UCSD-AML1 (cell line): ENCODE data around the gene DENND1C.
A peak's percentile ranks its signal among the peaks of the same experiment; 100 is the strongest.

Source experiments
- DNase-seq: peaks from one replicate; lab custom pipeline; 2025; ENCODE audit not compliant: unreplicated experiment; lab: John Stamatoyannopoulos, UW

DENND1C gene

DNA sequence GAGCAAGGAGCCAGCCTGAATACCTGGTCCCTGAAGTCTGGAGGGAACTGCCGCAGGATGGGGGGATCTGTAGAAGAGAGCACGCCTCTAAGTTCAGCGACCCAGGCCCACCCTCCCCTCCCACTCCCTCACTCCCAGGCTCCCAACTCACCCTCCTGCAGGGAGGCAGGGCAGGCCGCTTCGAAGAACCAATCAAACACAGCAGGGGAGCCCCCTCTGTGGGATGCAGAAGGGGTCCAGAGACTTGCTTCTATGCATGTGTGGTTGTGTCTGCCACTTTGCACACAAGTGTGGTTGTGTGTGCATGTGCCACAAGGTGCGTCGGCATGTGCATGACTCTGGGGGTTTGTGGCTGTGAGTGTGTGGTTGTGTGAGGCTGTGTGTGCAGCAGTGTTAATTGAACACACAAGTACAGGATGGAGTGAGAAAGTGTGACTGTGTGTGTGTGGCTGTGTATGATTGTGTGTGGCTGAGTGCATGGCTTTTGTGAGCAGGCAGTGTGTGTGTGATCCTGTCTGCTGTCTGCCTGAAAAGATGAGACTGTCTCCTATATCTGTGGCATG is 1.7 kb downstream of the DENND1C start:
- DNase-seq = no peak

DNA sequence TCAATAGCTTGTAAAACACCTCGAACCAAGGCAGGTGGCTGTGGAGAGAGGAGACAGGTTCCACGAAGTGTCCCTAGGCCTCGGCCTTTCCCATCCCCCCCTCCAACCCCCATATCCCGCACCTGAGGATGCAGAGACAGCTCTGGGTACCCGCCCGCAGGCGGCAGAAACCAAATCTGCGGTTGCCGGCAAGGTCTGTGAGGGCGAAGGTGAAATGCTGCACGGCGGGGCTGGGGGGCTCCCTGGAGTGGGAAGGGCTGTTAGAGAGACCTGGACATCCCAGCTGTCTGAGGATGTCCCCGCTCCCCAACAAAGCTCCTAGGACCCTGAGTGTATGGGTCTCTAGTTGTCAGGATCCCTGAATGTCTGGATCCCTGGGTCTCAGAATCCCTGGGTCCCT is 2.8 kb downstream of the DENND1C start:
- DNase-seq = no peak

DNA sequence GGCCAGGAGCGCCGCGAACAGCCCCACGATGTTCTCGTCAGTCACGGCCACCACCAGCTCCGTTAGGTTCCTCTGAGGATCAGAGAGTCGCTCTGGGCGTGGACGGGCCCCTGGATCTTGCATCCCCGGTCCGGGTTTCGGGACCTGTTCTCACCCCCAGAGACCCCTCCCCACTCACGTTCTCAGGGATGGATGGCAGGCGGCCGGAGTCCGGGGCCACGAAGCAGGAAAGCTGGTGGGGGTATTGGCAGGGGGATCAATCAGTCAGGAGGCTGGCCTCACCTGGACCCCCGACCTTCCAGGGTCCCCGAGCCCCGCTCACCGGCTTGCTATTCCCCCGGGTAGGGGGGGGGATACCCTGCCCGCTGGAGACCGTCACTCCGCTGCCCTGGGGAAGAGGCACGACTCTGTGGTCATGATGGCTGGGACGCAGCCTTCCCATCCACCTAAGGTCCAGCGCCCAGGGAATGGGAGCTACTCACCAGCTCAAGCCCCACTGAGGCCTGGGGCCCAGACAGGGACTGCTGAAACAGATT is 4.6 kb downstream of the DENND1C start:
- no peak for DNase-seq

DNA sequence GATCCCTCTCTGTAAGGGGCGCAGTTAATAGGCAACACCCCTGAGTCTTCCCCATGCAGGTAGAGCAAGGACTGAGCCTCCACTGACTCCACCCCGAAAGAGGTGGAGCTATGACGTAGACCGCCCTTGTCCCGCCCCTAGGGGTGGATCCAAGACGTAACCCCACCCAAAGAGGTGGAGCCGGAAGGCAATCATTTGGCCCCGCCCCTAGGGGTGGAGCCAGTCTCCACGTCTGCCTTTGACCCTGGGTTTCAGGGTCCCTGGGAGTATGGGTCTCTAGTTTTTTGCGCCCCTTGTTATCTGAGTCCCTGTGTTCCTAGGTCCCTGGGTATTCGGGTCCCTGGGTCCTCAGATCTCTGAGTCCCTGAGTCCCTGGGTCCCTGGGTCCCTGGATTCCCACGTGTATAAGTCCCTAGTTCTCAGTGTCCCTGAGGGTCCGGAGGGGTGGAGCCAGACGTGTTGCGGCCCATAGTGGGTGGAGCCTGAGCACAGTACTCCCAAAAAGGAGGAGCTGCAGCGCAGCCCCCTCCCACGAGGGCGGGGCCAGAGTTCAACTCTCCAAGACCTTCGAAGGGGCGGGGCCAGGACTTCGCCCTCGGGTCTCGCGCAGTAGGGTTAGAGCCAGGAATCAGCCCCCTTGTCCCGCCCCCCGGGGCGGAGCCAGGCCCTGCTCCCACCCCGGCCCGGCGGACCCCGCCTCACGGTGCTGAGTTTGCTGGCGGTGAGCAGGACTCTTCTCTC is 5.3 kb downstream of the DENND1C start:
- DNase-seq = no peak

DNA sequence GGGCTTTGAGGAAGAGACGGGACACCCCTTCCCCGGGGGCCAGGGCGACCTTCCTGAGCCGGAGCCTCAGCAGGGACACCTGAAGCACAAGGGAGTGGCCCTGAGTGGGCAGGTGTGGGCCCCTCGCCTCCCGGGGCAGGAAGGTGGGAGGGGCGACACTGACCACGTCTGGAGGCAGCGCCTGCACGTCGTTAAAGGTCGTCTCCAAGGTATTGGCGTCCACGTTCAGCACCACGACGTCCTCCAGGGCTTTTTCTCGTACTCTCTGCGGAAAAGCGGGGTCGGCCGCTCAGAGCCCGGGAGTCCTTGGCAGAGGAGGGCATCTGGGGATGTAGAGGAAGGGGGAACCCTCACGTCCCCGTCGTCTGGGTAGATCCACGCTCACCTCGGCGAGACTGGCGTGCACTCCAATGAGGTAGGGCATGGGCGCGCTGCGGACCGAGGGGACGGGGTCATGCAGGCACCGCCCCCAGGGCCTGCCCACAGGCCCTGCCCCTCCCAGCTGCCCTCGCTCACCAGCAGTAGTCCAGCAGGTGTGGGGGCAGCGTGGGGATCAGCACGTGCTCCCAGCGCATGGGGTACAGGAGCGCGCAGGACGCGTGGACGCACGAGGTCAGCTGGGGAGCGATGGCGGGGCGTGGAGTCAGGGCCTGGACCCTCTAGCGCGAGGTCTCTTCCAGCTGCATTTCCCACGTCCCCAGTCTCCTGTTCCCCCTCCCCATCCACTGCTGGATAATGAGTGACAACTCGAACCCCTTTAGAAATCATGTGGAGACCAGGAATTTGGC is 6.1 kb downstream of the DENND1C start:
- DNase-seq = no peak

DNA sequence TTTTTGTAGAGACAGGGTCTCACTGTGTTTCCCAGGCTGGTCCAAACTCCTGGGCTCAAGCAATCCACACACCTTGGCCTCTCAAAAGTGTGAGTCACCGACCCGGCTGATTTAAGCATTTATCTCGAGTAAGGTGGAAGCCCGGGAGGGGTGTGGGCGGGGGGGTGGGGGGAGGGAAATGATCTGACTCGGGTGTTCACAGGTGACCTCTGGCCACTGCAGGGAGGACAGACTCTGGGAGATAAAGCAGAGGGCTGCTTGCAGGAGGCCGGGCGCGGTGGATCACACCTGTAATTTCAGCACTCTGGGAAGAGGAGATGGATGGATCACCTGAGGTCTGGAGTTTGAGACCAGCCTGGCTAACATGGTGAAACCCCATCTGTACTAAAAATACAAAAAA is 7.9 kb downstream of the DENND1C start:
- DNase-seq = no peak

DNA sequence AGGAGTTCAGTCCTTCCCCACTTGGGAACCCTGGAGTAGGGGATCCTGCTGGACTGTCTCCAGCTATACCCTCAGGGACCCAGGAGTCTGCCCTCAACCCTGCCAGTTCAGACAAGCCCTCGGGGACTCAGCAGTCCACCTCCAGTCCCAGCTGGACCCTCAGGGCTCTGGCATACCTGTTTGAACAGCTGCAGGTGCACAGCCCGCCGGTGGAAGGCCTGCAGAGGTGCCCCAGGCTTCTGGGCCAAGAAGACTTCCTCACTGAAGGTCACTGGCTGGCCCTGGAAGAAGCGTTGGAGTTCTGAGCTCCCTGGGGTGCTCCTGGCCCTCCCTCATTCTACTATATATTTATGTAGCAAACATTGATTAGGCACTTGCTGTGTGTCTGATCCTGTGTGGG is 8.9 kb downstream of the DENND1C start:
- no peak for DNase-seq

DNA sequence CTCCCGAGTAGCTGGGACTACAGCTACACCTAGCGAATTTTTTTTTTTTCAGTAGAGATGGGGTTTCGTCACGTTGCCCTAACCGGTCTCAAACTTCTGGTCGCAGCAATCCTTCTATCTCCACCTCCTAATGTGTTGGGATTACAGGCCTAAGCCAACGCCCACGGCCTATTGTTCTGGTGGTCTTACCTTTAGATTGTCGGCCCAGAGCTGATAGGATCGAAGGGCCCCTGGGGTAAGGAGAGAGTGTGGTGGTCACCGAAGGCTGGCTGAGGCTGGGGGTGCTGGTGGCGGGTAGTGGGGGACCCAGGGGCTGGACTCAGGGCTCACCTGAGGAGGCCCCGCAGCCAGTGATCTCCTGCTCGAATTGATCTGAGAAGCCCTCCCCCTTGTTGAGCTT is 10.5 kb downstream of the DENND1C start:
- DNase-seq = no peak

DNA sequence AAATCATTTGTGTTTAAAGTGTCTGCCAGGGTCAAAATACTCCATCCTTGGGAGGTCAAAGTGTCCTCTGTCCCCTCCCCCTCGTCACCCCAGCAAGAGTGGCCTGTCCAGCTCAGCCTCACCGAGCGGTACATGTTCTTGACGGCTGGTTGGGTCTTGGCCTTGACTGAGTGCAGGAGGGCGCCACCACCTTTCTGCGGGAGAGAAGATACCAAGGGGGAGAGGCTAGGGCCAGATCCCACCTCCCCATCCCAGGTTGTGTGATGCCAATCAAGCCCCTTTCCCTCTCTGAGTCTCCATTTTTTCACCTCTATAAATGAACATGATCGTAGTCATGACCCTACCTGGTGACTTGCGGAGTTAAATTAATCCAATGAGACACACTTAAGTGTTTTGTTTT is 11.4 kb downstream of the DENND1C start:
- no peak for DNase-seq

DNA sequence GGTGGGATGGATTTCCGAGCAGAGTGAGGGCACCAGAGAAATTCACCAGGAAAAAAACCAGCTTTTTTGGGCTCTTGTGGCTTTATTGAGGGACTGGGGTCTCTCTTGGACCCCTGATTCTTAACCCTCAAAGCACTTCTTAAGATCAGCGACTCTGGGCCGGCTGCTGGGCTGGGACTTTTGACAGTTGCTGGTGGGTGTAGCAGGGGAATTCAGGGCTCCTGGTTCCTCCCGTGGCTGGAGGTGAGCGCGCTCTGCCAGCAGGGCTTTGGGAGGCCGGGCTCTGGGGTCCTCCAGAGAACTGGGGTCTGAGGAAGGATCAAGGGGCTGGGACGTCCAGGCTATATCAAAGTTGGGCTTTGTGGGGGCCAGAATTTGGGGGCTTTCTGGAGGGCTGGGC is 14.2 kb downstream of the DENND1C start:
- DNase-seq = no peak

DNA sequence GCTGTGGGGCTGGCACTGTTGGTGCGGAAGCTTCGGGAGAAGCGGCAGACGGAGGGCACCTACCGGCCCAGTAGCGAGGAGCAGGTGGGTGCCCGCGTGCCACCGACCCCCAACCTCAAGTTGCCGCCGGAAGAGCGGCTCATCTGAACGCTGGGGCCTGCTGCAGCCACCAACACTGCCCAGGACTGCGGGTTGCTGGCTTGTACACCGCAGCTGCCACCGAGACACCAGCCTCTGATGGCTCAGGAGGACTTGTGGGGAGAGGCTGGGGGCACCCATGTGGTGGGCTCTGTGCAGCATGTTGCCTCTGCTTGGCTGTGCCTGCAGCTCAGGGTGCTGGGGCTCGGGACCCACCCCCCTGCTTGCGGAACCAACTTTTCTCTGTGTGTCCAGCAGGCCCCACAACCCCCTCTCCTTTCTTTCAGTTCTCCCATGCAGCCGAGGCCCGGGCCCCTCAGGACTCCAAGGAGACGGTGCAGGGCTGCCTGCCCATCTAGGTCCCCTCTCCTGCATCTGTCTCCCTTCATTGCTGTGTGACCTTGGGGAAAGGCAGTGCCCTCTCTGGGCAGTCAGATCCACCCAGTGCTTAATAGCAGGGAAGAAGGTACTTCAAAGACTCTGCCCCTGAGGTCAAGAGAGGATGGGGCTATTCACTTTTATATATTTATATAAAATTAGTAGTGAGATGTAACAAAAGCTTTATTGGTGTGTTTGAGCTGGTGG is 14.9 kb downstream of the DENND1C start:
- DNase-seq = no peak

DNA sequence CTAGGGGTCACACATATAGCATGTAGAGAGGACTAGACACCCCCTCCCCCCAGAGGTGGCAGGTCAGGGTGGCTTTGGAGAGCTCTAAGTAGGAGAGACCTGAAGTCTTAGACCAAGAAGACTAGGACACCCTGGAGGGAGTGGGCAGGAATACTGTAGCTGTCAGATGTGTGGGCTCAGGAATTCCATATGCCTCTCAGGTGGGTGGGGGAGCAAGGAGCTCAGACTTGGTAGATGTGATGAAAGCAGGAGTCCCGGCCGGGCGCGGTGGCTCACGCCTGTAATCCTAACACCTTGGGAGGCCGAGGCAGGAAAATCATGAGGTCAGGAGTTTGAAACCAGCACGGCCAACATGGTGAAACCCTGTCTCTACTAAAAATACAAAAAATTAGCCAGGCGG is 15.9 kb downstream of the DENND1C start:
- DNase-seq = no peak

DNA sequence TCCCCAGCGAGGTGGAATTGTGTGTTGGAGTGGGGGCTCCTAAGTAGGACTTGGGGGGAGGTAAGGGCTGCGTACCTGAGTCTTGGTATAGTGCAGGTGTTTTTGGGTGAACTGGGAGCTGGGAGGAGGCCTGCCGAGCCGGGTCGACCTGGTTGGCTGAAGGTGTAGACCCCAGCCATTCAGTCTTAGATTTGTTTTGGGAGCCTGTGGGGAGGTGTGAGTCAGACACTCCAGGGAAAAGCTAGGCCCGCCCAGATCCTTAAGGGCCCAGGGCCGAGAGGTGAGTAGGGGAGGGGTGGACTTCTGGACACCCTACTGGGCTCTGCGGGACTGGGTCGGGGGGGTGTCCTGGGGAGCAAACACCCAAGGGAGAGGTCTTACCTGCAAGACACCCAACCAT is 16.6 kb downstream of the DENND1C start:
- no peak for DNase-seq

DNA sequence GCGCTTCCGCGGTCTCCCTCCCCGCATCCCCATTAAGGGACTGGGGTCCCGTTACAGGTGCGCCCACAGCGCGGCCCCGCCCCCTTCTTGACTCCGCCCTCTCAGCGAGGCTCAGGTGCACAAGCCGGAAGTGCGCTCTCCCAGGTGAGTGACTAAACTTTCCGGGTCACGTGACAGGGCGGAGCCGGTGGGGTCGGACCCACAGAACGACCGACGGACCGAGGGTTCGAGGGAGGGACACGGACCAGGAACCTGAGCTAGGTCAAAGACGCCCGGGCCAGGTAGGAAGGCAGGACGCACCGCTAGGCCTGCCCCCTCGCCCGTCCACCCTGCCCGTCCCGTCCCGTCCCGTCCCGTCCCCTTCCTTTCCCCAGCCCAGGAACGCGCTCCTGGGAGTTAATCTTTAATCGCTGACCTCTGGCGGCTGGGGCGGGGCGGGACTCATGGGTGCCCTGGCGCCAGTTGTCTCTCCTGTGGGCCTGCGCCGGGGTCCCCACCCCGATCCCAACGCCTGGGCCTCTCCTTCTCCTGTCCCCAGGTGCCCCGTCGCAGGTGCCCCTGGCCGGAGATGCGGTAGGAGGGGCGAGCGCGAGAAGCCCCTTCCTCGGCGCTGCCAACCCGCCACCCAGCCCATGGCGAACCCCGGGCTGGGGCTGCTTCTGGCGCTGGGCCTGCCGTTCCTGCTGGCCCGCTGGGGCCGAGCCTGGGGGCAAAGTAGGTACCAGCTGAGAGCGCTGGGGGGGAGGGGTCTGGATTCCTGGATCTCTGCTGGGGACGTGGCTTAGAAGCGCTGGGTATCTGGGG is 17.3 kb downstream of the DENND1C start, which contains the start of gene CRB3:
Gene CRB3, plus strand, starts transcription at position 202 of the 804 bp plus-strand sequence. Its CDS starts 431 bp downstream, at position 633.
- no peak for DNase-seq

DNA sequence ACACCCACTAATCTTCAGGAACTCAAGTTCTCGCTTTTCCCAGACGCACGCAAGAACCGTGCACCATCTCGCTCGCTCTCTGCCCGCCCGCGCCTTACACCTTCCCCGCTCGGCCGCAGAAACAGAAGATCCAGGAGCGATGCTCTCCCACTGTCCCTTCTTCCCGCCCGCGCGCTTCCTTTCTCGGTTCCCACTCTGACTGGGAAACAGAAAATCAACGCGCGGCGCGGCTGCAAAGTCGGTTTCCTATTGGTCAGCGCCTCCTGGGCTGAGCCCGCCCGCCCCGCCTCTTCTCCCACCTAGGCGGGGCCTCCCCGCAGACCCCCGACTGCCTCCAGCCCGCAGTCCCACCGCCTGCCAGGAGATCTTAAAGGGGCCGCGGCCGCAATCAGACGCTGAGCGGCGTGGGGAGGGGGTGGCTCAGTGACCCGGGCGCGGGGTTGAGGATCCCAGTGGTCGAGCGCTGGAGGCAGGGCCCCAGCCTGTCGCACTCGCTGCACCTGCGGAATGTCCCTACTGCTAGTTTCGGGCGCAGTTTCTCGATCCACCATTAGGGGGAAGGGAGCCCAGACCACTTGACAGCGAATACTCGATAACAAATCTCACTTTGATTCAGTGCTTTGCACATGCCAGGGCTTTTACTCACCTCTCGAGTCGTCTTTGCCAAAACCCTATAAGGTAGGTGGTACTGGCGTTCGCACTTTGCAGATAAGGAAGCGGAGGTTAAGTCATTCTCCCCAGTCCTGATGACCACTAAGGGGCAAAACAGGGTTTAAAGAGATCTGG is 21.3 kb downstream of the DENND1C start:
- peak; percentile 97 for DNase-seq

DNA sequence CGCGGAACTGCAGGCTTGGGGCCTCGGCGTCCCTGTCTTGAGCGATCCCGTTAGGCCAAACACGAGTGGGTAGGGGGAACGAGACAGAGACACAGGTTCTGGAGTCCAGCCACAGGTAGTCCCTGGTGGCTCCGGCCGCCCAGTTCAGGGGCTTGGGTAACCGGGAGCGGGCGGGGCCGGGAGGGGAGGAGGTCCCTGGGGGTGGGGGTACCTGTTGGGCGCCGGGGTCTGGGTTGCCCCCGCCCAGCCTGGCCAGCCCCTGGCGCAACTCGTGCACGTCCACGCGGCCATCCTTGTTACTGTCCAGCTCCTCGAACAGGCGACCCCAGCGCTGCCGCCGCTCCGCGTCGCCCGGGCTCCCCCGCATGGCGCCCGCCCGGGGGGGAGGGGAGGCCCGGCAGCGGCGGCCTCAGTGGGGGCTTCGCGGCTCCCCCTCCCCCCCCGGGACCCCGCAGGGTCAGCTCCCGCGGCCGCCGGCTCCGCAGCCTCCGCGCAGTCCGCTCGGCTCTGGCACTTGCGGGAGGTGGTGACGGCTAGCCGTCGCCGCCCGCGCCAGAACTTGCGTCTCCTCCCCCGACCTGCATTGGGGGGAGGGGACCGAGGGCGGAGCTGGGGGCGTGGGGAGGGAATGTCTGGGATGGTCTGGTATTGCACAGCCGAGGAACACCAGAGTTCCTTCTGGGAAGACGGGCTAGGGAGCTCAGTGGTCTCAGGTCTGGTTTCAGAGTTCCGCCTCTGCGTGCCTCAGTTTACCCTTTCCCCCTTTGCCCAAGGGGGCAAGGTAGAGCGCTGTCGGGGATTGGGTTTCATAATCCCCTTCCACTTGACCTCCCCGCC is 22.1 kb downstream of the DENND1C start, which contains the start of gene SLC25A23:
Gene SLC25A23, minus strand, starts transcription at position 531 of the 837 bp plus-strand sequence. Its CDS starts 164 bp downstream, at position 367.
- peak; percentile 79 for DNase-seq

DNA sequence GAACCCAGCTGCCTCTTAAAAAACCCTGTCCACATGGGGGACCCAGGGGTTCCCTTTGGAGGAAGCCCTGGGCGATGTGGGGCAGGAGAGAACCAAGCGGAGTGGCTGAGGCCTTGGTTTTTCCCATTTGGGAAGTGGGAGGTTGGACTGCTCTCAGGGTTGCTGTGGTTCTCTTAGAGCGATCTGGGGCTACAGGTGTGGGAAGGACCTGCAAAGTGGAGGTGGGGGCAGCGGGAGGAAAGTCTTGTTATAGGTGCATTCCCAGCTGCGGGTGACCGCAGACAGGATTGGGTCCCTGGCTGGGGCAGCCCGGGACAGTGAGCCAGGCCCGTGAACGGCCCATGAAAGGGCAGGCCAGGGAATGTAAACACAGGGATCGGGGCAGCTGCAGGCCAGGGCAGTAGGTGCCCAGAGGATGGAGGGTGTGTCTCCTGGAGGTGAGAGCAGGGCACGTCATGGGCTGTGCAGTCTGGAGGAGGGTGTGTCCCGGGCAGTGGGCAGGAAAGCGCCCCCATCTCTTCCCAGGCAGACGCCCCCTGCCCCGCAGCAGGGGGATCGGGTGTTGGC is 22.8 kb downstream of the DENND1C start:
- no peak for DNase-seq
